Activated naive CD4-positive, alpha-beta T cell treated with anti-CD3 and anti-CD28 coated beads, Interleukin-2, amount 10 ng/mL, durations not matched to agents 7 days and 5 days (primary cell): Measurements from ENCODE around the gene UEVLD.

Experiments
- CTCF ChIA-PET: fragments of 350-600 bp; sonication (Branson Sonifier 250); formaldehyde crosslinking; loops from one replicate; lab custom pipeline; 2021; ENCODE audit warnings: antibody characterized with exemption; lab: Charles Lee
- DNase-seq: peaks from one replicate; pipeline ENCODE4 v3.0.0-alpha.2; 2020
- H3K27ac Mint-ChIP-seq: one replicate; pipeline ENCODE4 v1.8.0; 2021; ENCODE audit warnings: mild to moderate bottlenecking, moderate library complexity, mixed read lengths
- H3K27me3 Mint-ChIP-seq: one replicate; pipeline ENCODE4 v1.8.0; 2021; ENCODE audit warnings: mild to moderate bottlenecking, mixed read lengths
- H3K36me3 Mint-ChIP-seq: one replicate; pipeline ENCODE4 v1.8.0; 2021; ENCODE audit warnings: mixed read lengths
- H3K4me1 Mint-ChIP-seq: one replicate; pipeline ENCODE4 v1.8.0; 2021; ENCODE audit warnings: mixed read lengths
- H3K4me3 Mint-ChIP-seq: one replicate; pipeline ENCODE4 v1.8.0; 2021; ENCODE audit warnings: mild to moderate bottlenecking, moderate library complexity, mixed read lengths
- H3K9me3 Mint-ChIP-seq: one replicate; pipeline ENCODE4 v1.8.0; 2021; ENCODE audit warnings: mixed read lengths

Gene UEVLD

DNA sequence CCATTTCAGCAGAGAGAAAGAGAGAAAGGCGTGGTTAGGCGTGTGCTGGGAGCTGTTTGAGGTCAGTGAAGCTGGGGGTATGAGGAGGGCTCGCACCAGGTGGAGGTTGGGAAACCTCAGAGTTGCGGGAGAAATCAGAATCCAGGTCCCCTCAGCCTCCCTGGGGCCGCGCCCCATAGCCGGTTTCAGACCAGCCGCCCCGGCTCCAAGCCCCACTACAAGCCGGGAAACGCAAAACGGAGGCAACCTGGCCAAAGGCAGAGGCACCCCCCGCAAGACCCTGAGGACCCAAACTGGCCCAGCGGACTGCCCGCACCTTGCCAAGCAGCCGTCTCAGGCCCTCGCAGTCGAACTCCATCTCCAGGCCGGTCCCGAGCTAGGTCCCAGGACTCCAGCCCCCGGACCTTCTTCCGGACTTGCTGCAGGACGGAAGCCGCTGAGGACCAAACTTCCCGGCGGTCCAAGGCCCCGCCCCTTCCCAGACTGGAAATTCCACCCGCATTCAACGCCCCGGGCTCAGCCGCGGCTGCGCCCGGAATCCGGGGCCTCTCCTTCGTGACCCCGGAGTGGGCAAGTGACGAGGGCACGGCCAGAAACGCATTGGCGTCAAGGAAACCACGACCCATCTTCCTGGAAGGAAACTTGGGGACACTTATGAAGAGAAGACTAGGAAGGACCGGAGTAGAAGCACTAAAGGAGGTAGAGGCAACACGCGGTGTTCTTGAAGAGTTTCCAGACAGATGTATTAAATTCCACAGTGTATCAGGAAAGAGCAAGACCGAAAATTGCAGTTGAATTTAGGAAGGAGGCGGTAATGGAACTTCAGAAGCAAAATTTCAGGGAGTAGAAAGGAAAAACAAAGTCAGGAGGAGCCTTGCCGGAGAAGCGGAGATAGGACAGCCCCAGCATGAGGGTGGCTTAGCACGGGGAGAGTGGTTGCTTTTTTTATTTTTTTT lies at the start of gene UEVLD:
Gene UEVLD, minus strand, starts transcription at position 438 of the 956 bp plus-strand sequence. Its CDS starts 80 bp downstream, at position 358.
- H3K4me1 Mint-ChIP-seq = peaks cover 9% of the 10 kb centered on the region
- H3K9me3 Mint-ChIP-seq = no peaks in the 10 kb centered on the region
- H3K36me3 Mint-ChIP-seq = no peaks in the 10 kb centered on the region
- H3K27ac Mint-ChIP-seq = no peak within 1 kb of the TSS
- no peaks in the 10 kb centered on the region for H3K27me3 Mint-ChIP-seq
- DNase-seq = peak; percentile 74
- H3K4me3 Mint-ChIP-seq = no peak within 1 kb of the TSS
- CTCF ChIA-PET = interaction anchor here (1.7 to 1.8 kb wide), 2 partner anchors 10 to 48 kb away, joined by 5 to 7 read pairs; no protein-coding TSS in a partner anchor

DNA sequence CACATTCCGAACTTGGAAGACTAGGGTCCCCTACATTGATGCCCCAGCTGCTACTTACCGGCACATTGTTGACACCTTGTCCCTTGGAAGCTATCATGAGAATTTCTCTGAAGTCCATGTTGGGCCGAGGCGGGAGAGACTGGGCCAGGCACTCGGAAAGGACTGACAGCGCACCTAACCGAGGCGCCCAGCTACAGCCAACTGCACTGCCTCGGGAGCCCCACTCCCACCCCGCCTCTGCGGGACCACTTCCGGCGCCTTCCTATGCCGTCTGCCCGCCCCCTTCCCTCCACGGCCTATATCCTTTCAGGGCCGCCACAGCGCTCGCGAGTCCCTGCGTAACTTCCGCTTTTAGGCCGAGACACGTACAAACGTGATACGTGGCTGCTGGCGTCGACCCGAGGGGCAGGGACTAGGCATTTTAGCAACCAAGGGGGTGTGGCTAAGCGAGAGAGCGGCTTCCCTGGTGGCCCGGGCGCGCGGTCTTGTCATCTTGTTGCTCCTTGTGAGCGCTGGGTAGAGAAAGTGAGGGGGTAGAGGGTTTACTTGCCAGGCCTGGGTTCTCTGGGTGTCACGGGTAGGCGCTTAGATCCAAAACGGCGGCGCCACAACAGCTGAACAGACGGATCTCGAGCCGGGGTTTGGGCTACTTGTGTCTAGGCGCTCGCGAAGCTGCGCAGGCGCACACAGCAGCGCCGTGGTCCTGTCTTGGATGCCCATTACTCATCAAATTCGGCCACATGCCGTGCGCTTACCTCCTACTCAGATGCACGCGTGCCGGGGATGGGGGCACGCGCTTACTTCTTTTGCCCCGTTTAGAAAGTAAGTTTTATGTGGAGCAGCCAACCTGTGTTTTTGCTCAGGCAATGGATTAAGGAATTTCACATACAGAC lies 45.9 kb upstream of the UEVLD start, which contains the start of gene SPTY2D1:
Gene SPTY2D1, minus strand, starts transcription at position 203 of the 893 bp plus-strand sequence. Its CDS starts 85 bp downstream, at position 118.
- peaks cover 3% of the 10 kb centered on the region for H3K36me3 Mint-ChIP-seq
- CTCF ChIA-PET = interaction anchor here (1.0 to 1.5 kb wide), 6 partner anchors 16 to 391 kb away, joined by 3 to 6 read pairs (median 4); partner anchors contain the start of gene TMEM86A
- DNase-seq = peak; percentile 99
- peaks cover 1% of the 10 kb centered on the region for H3K27me3 Mint-ChIP-seq
- no peaks in the 10 kb centered on the region for H3K9me3 Mint-ChIP-seq
- H3K27ac Mint-ChIP-seq = peak within 1 kb of the TSS; percentile 99
- peak within 1 kb of the TSS; percentile 99 for H3K4me3 Mint-ChIP-seq
- H3K4me1 Mint-ChIP-seq = peaks cover 32% of the 10 kb centered on the region

DNA sequence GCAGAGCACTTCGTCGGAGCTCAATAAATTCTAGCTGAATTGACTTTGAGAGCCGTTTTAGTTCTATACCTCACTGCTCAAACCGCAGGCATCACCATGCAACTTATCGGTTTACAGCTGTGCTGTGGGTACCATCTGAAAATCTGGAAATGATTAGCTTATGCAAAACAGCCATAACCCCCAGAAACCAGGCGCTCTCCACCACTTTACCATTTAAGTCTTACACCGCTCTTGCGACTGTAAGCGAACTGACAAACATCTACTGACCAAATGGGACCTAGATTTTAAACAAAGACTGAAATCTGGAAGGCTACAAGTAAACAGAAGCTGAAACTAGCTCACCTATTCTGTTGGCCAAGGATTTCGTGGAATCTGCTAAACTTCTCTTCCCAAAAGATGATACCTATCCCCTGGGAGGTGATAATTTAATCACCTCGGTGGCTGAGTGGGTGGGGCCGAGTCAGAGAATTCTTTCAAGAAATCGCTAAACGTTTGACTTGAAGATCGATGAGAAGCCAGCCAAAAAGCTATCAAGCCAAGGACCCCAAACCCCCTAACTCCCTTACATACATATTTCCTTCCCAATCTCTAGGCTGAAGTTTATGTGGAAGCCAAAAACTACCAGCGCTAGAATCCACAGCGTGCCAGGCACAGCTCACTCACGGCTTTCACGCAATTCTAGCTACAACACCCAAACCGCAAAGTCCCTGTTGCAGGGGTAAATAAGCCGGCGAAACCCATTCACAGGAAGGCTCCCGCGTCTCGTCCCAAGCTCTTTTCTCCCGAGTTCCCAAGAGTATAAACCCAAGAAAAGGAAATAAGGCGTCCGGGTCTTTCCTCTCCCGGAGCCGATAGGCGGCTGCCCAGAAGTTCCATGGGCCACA lies 45.0 kb upstream of the UEVLD start:
- H3K4me1 Mint-ChIP-seq = peaks cover 32% of the 10 kb centered on the region
- peak overlapping the region; percentile 99 for H3K27ac Mint-ChIP-seq
- H3K36me3 Mint-ChIP-seq = peaks cover 3% of the 10 kb centered on the region
- no peaks in the 10 kb centered on the region for H3K27me3 Mint-ChIP-seq
- H3K9me3 Mint-ChIP-seq = no peaks in the 10 kb centered on the region
- CTCF ChIA-PET = interaction anchor here (0.7 to 1.6 kb wide), 9 partner anchors 16 to 390 kb away, joined by 3 to 6 read pairs (median 4); partner anchors contain the start of gene TMEM86A
- H3K4me3 Mint-ChIP-seq = peak overlapping the region; percentile 99
- peak; percentile 21 for DNase-seq

DNA sequence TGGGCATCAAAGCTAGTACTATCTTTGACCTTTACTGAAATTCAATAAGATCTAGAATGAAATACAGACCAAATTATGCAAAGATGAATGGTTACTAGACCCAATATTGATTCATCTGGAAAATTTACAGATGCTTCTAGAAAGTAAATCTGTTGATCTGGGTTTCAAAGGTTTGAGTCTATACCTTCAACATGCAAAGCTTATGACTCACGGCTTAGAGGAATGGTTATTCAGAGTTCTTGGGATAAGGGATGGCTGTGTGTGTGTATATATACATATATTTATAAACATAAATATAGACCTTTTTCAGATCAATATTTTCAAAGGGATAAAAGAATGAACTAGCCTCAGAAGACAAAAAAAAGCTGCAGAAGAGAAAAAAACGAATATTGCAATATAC lies 44.3 kb upstream of the UEVLD start:
- DNase-seq = no peak
- Mint-ChIP-seq H3K4me1 (peaks cover 36% of the 10 kb centered on the region), H3K4me3 (peak overlapping the region; percentile 99), H3K36me3 (peaks cover 6% of the 10 kb centered on the region), H3K27ac (peak overlapping the region; percentile 24), H3K27me3 (no peaks in the 10 kb centered on the region), H3K9me3 (no peaks in the 10 kb centered on the region)
- CTCF ChIA-PET = interaction anchor here (0.7 to 1.6 kb wide), 4 partner anchors 15 to 93 kb away, joined by 3 to 6 read pairs (median 4); no protein-coding TSS in a partner anchor

DNA sequence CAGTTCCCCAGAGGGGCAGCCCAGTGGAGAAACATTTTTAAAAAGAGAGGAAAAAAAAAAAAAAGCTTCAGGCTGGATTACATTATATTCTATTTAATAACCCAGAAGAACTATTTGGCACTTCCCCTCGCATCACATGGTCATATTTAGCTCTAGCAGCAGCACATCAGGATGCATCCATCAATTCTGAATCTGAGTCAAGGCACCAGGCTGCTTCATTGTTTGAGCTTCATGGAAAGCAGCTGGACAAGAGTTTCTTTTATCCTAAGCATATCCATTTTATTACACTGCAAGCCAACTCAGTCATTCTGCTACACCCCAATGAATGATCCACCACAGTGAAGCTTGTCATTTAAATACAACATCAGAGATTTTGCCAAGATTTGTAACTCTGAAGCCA lies 35.6 kb upstream of the UEVLD start:
- Mint-ChIP-seq H3K27ac (no peak overlapping the region), H3K9me3 (peaks cover 3% of the 10 kb centered on the region), H3K4me3 (no peak overlapping the region), H3K4me1 (peaks cover 24% of the 10 kb centered on the region), H3K27me3 (no peaks in the 10 kb centered on the region), H3K36me3 (peaks cover 12% of the 10 kb centered on the region)
- no peak for DNase-seq
- CTCF ChIA-PET = no interaction called here

DNA sequence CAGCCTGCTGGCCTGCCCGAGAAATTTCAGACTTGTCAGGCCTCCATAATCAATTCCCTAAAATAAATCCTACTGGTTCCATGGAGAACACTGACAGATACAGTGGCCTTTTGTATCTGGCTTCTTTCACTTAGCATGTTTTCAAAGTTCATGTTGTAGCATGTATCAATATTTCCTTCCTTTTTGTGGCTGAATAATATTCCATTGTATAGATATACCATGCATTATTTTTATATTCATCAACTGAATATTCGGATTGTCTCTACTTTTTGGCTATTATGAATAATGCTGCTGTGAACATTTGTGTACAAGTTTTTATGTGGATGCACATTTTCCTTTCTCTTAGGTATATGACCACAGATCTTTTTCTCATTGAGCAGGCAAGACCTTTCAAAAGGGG lies 35.2 kb upstream of the UEVLD start:
- peaks cover 29% of the 10 kb centered on the region for H3K4me1 Mint-ChIP-seq
- no peak for DNase-seq
- H3K27ac Mint-ChIP-seq = no peak overlapping the region
- no peak overlapping the region for H3K4me3 Mint-ChIP-seq
- H3K36me3 Mint-ChIP-seq = peaks cover 14% of the 10 kb centered on the region
- H3K27me3 Mint-ChIP-seq = no peaks in the 10 kb centered on the region
- peaks cover 3% of the 10 kb centered on the region for H3K9me3 Mint-ChIP-seq
- CTCF ChIA-PET = no interaction called here

DNA sequence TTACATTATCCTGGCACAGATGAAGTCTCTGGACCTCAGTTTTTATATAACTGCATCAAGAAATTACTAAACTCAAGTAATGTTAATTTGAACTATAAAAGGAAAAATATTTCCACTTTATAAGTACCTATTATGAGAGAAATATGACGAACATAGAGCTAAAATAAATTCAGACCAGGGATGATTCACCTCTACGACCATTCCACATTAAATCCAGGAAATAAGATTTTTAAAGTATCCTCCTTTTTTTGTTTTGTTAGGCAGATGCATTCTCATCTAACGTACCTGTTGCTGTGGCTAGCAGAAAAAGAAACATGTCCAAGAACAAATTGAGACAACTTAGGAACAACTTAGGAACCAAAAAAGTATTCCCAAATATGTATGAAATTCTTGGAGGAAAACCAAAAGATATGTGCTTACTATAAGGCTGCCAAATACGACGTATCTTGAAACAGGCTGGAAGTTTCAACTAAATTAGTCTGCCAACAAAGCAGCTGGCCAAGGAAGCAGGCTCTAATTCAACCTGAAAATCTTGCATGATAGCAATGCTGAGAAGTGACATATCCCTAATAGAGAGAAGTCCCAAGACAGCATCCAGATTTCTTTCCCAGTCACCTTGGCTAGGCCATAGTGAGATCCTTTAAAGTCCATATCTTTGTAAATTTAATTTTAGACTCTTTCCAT lies 29.9 kb upstream of the UEVLD start:
- Mint-ChIP-seq H3K4me1 (peaks cover 59% of the 10 kb centered on the region), H3K27me3 (no peaks in the 10 kb centered on the region), H3K9me3 (no peaks in the 10 kb centered on the region), H3K27ac (peak overlapping the region; percentile 83), H3K4me3 (peak overlapping the region; percentile 59), H3K36me3 (peaks cover 37% of the 10 kb centered on the region)
- CTCF ChIA-PET = interaction anchor here (0.9 to 3.8 kb wide), 5 partner anchors 13 to 103 kb away, joined by 4 to 15 read pairs (median 5); partner anchors contain the start of gene SPTY2D1
- no peak for DNase-seq

DNA sequence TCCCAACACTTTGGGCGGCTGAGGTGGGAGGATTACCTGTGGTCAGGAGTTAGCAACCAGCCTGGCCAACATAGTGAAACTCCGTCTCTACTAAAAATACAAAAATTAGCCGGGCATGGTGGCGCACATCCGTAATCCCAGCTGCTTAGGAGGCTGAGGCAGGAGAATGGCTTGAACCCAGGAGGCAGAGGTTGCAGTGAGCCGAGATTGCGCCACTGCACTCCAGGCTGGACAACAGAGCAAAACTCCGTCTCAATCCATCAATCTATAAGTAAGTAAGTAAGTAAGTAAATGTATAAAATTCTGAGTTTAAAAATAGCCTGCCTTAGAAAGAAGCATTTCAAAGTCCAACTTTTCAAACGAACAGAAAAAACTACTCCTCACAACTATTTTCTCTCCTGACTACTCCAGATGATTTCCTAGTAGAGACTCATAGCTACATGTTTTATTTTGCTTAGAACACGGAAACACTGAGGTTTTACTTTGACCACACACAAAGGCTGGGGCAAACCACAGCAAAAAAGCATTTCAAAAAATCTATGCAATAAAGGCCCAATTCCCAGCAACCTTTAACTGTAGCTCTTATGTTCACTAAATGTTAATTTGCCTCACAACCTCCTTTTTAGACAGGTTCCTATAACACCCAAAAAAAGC lies 29.3 kb upstream of the UEVLD start:
- H3K27ac Mint-ChIP-seq = peak overlapping the region; percentile 83
- peaks cover 59% of the 10 kb centered on the region for H3K4me1 Mint-ChIP-seq
- no peaks in the 10 kb centered on the region for H3K27me3 Mint-ChIP-seq
- CTCF ChIA-PET = interaction anchor here (0.9 to 3.8 kb wide), 5 partner anchors 13 to 104 kb away, joined by 4 to 15 read pairs (median 5); partner anchors contain the start of gene SPTY2D1
- H3K4me3 Mint-ChIP-seq = peak overlapping the region; percentile 59
- no peaks in the 10 kb centered on the region for H3K9me3 Mint-ChIP-seq
- H3K36me3 Mint-ChIP-seq = peaks cover 40% of the 10 kb centered on the region
- peak; percentile 63 for DNase-seq

DNA sequence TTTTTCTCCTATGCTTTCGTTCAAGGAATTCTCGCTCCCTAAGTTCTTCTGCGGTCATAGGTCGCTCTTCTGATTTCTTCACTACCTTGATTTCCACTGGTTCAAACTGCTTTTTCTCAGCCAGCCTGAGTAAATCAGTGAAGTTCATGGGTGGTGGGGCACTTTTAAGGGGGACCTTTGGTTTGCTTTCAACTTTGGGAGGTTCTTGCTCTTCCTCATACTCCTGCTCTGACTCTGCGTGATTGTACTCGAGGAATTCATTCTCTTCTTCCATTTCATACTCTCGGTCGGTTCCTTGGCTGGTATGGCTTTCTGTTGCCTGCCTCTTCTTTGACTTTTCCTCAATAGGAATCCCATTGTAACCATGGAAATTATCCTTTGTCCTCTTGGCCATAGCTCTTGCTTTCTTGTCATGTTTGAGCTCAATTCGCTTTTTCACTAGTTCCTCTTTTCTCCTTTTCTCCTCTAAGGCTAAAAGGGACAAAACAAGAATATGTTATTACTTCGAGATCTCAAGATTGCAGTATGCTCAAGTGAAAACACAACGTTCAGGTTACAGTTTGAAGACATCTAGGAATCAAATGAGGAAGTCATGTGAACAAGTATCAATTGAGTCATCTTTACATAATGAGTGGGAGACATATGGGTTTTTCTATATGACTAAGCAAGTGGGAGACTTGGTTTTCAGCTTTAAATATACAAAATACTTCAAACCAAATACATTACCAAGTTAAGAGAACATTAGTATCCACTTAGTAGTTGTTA lies 27.3 kb upstream of the UEVLD start:
- Mint-ChIP-seq H3K4me1 (peaks cover 48% of the 10 kb centered on the region), H3K36me3 (peaks cover 43% of the 10 kb centered on the region), H3K9me3 (no peaks in the 10 kb centered on the region), H3K27me3 (no peaks in the 10 kb centered on the region), H3K4me3 (no peak overlapping the region), H3K27ac (peak overlapping the region; percentile 6)
- DNase-seq = no peak
- CTCF ChIA-PET = interaction anchor here (1.0 to 3.8 kb wide), 3 partner anchors 35 to 115 kb away, joined by 3 to 15 read pairs (median 4); no protein-coding TSS in a partner anchor

DNA sequence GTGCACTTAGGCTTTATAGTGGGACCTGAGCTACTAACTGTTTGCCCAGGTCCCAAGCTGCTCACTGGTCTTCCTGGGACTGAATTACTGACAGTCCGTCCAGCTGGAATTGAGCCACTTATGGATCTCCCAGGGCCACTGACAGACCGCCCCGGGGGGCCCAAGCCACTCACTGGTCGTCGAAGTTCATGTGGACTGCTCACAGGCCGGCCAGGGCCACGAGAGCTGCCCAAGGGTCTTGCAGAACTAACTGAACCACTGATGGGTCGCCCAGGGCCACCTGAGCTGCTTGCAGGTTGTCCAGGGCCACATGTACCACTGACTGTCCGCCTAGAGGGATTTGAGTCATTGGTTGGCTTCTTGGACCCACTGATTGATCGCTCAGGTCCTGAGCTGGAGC lies 26.1 kb upstream of the UEVLD start:
- Mint-ChIP-seq H3K9me3 (no peaks in the 10 kb centered on the region), H3K27me3 (no peaks in the 10 kb centered on the region), H3K4me1 (peaks cover 45% of the 10 kb centered on the region), H3K4me3 (no peak overlapping the region), H3K27ac (no peak overlapping the region), H3K36me3 (peaks cover 46% of the 10 kb centered on the region)
- DNase-seq = no peak
- CTCF ChIA-PET = interaction anchor here (0.6 to 3.8 kb wide), 4 partner anchors 24 to 391 kb away, joined by 3 to 15 read pairs (median 4); no protein-coding TSS in a partner anchor

DNA sequence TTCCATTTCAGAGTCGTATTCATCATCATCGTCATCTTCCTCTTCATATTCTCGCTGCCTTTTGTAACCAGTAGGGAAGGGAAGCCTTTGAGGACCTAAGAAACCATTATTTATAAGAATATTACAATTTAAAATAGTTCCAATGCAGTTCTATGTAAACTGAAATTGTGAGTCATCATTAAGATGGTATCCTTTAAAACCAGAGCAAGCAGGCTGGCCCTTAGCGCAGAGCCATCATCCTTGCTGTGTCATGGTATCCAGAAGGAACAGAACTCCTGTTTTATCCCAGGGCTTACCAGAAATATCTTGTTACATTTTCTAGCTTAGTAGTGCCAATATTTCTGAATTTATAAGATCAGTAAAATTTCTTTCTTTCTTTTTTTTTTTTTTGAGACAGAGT lies 23.9 kb upstream of the UEVLD start:
- Mint-ChIP-seq H3K9me3 (no peaks in the 10 kb centered on the region), H3K36me3 (peaks cover 47% of the 10 kb centered on the region), H3K27ac (no peak overlapping the region), H3K4me1 (peaks cover 23% of the 10 kb centered on the region), H3K27me3 (no peaks in the 10 kb centered on the region), H3K4me3 (no peak overlapping the region)
- CTCF ChIA-PET = no interaction called here
- no peak for DNase-seq
